Pancreas (tissue), 10 donors: ENCODE measurements around the gene CD74. TPM values are rescaled to one million over a fixed set of nuclear protein-coding genes. Genes with fewer than 3 reads are reported as not detected.

Experiments
- ATAC-seq, 4 donors: fragments of 200-7000 bp; cut with Tn5 transposase; one replicate each; pipeline versions ENCODE4 v1.8.0 to v1.9.1; 2020; ENCODE audit warnings: mild to moderate bottlenecking in 4 of 4, moderate library complexity in 4 of 4
- DNase-seq, 6 donors: peaks; one replicate each; pipeline ENCODE4 v3.0.0-alpha.2; 2020
- FAIRE-seq: peaks from 2 replicates; lab custom pipeline; 2012; peaks lifted over from hg19 to GRCh38; lab: Jason Lieb, UNC
- H3K27ac ChIP-seq, 4 donors: fragments of 200-600 bp; sonication (generic); 1 replicate in 3 of 4; 2 replicates in 1 of 4; pipeline versions ENCODE4 v1.5.0 to v1.8.0; 2020
- H3K27me3 ChIP-seq, 4 donors: fragments of 200-600 bp; one replicate each; pipeline ENCODE4 v1.8.0; 2021
- H3K36me3 ChIP-seq, 3 donors: fragments of 200-600 bp; sonication (generic) in 1 of 3; one replicate each; pipeline versions ENCODE4 v1.5.0 to v1.8.0; 2020 to 2021
- H3K4me1 ChIP-seq, 3 donors: fragments of 200-600 bp; one replicate each; pipeline ENCODE4 v1.8.0; 2021
- H3K4me3 ChIP-seq, 4 donors: fragments of 200-600 bp; sonication (generic) in 2 of 4; one replicate each; pipeline versions ENCODE4 v1.5.0 to v1.8.0; 2020 to 2021
- H3K9me3 ChIP-seq, 4 donors: fragments of 200-600 bp; one replicate each; pipeline ENCODE4 v1.8.0; 2021
- CTCF ChIP-seq, 4 donors: fragments of 200-600 bp; sonication (generic) in 3 of 4; IDR thresholded peaks; one replicate each; pipeline versions ENCODE4 v1.5.0 to v1.8.0; 2021; ENCODE audit warnings: antibody characterized with exemption in 4 of 4
- WGBS, 2 donors: extraction: QIAGEN DNeasy Blood & Tissue Kit; methylation state at CpG; one replicate each; pipeline ENCODE4 v1.1.7; 2013; 5-methylcytosine and 5-hydroxymethylcytosine counted together
- intact Hi-C, 3 donors: fragments of 100-400 bp; cut with DNase I; formaldehyde crosslinking; loops; one replicate each; pipeline versions ENCODE4 v1.11.1 to v1.14.2; 2022
- polyA plus RNA-seq, 2 donors: library from polyadenylated mRNA; stranded (reverse); fragments of 200-250 nt; gene quantifications; one replicate each; pipeline ENCODE4 v1.2.3, GENCODE V29; 2013
- total RNA-seq, 6 donors: library from RNA; stranded (reverse); fragmentation: NEBNext Ultra II Directional in 4 of 6; extraction: Animal tissue kit (Norgen Biotek cat#: 25700) in 4 of 6; gene quantifications; one replicate each; pipeline versions ENCODE4 v1.2.1 to v1.2.4, GENCODE V29; 2021 to 2023
- donor health status: healthy with polysubstance abuse.
- donor health status: DM: no; HTN: no; CAD: no; lungs with moderate emphysema.
- donor health status: DM: no; HTN: no; CAD: no.
- donor health status: control.
- donor health status: control.
- donor health status: Bipolar disorder and iron deficiency.
- donor health status: DM: yes; HTN: yes; CAD: no.
- donor health status: DM: no; HTN: no; CAD: no.
- donor health status: DM: no; HTN: no; CAD: no.
- donor health status: DM: yes; HTN: yes; CAD: no.

The CD74 gene
- total and polyA plus RNA-seq, 8 donors = 67.2 to 1,206 (median 139) TPM

GRCh38 chr5:150404535-150404934, 8.2 kb downstream of the CD74 start:
- no peak for FAIRE-seq
- TF ChIP-seq CTCF (IDR thresholded peaks at IDR 0.05) = no peak
- intact Hi-C loops = no loop called here
- Histone ChIP-seq H3K27me3 (no peaks in the 10 kb centered on the region), H3K4me1 (no peaks in the 10 kb centered on the region), H3K36me3 (no peaks in the 10 kb centered on the region), H3K27ac (no peak overlapping the region), H3K9me3 (no peaks in the 10 kb centered on the region), H3K4me3 (no peak overlapping the region)
- 90 to 92% methylated on average over 10 of the region's 10 CpGs for WGBS, 2 donors
- ATAC-seq = no peak
- no peak for DNase-seq

GRCh38 chr5:150404121-150404520, 8.6 kb downstream of the CD74 start:
- Histone ChIP-seq H3K4me1 (no peaks in the 10 kb centered on the region), H3K4me3 (no peak overlapping the region), H3K27ac (no peak overlapping the region), H3K36me3 (peaks cover 0 to under 1% (median 0%) of the 10 kb centered on the region in 3 donors), H3K27me3 (no peaks in the 10 kb centered on the region), H3K9me3 (no peaks in the 10 kb centered on the region)
- ATAC-seq (no peak), FAIRE-seq (no peak), DNase-seq (no peak)
- intact Hi-C loops = no loop called here
- WGBS, 2 donors = 46 to 51% methylated on average over 5 of the region's 5 CpGs
- TF ChIP-seq CTCF (IDR thresholded peaks at IDR 0.05) = no peak

GRCh38 chr5:150402901-150403342, 9.8 kb downstream of the CD74 start:
- Histone ChIP-seq H3K9me3 (no peaks in the 10 kb centered on the region), H3K27ac (no peak overlapping the region), H3K36me3 (peaks cover 0 to 11% (median 10%) of the 10 kb centered on the region in 3 donors), H3K27me3 (no peaks in the 10 kb centered on the region), H3K4me1 (no peaks in the 10 kb centered on the region), H3K4me3 (no peak overlapping the region)
- no peak for FAIRE-seq
- intact Hi-C loops = no loop called here
- no peak for DNase-seq
- 92 to 95% methylated on average over 12 of the region's 12 CpGs for WGBS, 2 donors
- no peak for TF ChIP-seq CTCF (IDR thresholded peaks at IDR 0.05)
- no peak for ATAC-seq

GRCh38 chr5:150402229-150402773, 10.4 kb downstream of the CD74 start:
- FAIRE-seq (no peak), DNase-seq (no peak), ATAC-seq (no peak)
- Histone ChIP-seq H3K4me3 (no peak overlapping the region), H3K9me3 (no peaks in the 10 kb centered on the region), H3K27ac (no peak overlapping the region), H3K36me3 (peaks cover 0 to 15% (median 10%) of the 10 kb centered on the region in 3 donors), H3K4me1 (no peaks in the 10 kb centered on the region), H3K27me3 (no peaks in the 10 kb centered on the region)
- TF ChIP-seq CTCF (IDR thresholded peaks at IDR 0.05) = no peak
- 72 to 76% methylated on average over 4 of the region's 4 CpGs for WGBS, 2 donors
- intact Hi-C loops = no loop called here

- no peaks in the 10 kb centered on the region for H3K4me1 ChIP-seq
- 76 to 83% methylated on average over 11 of the region's 11 CpGs for WGBS, 2 donors
- H3K27me3 ChIP-seq = no peaks in the 10 kb centered on the region
- no peak for DNase-seq
- ATAC-seq = no peak
- no peak for TF ChIP-seq CTCF (IDR thresholded peaks at IDR 0.05)
- intact Hi-C loops = no loop called here
- peaks cover 1 to 16% (median 10%) of the 10 kb centered on the region in 3 donors for H3K36me3 ChIP-seq
- no peak overlapping the region for H3K27ac ChIP-seq
- H3K4me3 ChIP-seq = no peak overlapping the region
- no peaks in the 10 kb centered on the region for H3K9me3 ChIP-seq
- FAIRE-seq = no peak
These were observed 11.1 kb downstream of the CD74 start for GRCh38 chr5:150401376-150402228.
